ENCODE results near the gene ALPL.
A peak's percentile ranks its signal among the peaks of the same experiment; 100 is the strongest.
"Not testable (repeated sequence)": the region's sequence is repeated elsewhere in the genome, so short reads cannot be mapped to it uniquely, and the experiment has no call there.

ALPL gene

DNA sequence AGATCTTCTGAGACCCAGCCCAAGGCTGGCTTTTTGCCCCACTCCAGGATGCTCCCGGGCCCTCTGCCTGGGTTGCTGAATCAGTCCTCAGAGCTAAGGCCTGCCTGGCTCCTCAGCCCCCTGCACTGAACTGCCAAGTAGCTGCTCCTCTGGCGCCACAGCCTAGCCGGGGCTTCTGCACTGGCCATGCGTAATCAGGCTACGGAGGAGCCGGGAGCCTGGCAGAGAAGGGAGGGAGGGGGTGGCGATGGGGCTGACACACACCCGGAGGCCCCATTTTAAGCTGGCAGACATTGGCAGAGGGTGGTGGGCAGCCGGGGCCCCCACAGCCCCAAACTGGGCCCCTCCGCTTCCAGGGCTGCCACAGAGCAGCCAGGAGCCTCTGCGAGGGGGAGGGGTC, 38.7 kb downstream of the ALPL start:
- DNase-seq (ENCODE audit: low read depth) = no peak

DNA sequence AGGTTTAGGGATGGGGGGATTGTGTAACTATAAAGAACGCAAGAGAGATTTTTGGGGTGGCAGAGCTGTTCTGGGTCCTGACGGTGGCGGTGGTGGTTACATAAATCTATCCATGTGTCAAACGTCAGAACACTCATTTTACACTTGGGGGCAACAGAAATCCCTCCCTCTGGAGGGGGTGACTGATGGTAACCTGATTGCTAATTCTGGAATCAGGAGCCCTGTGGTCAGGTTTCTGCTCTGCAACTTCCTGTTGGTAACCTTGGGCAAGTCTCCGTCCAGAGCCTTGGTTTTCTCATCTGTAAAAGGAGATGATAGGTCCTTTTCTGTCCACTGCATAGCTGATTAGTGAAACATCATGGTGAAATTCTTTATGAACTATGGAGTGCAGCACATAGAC, 40.9 kb downstream of the ALPL start:
- no peak overlapping the region for H3K4me3 ChIP-seq (ENCODE audit: low read depth, low read length)
- DNase-seq (ENCODE audit: low read depth) = no peak

More for the DNA sequence above, 38.7 kb downstream of the ALPL start:
- no peak overlapping the region for H3K4me3 ChIP-seq (ENCODE audit: low read depth, low read length)

DNA sequence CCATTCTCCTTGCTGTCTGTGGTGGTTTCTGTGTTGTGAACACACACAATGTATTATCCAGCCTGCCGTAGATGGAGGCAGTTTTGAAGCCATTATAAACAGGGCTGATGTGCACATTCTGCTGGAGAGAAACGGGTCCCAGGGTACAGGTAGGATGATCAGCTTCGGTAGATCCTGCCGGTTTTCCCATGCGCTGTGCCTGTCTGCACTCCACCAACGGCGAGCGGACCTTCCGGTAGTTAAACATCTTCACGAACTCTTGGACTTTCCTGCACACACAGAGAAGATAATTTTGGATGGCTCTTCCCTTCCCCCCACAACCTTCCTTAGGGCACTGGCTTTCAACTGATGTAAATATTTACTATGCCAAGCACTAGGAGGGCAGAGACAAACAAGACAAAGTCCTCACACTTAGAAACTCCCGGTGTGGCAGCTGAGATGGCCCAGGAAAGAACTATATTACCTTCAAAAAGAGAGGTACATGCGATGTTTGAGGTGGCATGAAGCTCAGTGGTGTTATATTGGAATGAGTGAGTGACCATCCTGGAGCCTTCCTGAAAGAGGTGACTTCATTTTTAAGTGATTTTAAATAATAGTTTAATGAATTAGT, 41.7 kb downstream of the ALPL start:
- no peak overlapping the region for H3K4me3 ChIP-seq (ENCODE audit: low read depth, low read length)
- no peak for DNase-seq (ENCODE audit: low read depth)

DNA sequence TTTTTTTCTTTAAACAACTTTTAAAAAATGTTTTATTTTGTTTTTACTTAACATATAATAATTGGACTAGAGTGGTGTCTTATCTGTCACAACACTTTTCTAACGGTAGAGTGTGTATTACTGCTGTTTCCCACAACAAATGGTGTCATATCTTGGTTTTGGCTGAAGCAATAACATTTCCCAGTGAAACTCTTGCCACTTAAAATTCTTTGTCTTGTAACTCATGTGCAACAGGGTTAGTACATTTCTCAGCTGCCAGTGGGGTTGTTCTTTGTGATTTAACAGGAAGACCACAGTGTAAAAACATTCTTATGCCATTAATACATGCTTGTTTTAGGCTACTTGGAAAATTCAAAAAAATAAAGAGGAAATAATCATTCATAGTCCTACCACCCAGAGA, 43.5 kb downstream of the ALPL start:
- H3K4me3 ChIP-seq (ENCODE audit: low read depth, low read length) = no peak overlapping the region
- peak; percentile 87 for DNase-seq (ENCODE audit: low read depth)

DNA sequence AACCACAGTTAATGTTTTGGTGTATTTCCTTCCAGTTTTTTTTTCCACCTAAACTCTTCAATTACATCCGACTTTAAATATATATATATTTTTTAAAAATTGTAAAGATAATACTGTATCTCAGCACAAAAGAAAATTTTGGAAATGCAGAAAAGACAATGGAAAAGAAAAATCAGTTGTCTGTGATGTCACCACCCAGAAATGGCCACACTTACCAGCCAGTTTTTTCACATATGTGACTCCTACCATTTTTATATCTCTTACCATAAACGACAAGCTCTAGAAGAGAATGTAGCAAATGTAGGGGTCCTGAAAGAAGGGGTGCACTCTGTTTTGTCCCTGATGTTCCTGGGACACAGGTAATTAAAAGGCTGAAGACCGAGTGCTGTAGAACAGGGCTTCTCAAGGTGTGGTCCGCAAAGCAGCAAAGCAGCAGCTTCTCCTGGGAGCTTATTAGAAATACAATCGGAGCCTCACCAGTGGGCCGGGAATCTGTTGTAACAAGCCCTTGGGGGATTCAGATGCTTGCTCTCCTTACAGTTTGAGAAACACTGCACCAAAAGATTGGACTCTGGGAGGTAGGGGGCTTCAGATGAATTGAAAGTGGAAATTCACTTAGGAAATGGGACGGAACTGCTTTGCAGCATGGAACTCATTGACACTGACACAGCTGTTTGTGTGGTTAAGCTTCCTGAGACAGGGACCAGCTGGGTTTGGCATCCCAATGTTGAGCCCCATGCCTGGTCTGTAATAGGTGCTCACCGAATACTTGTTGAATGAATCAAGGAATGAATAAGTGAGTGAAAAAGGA, 44.1 kb downstream of the ALPL start:
- DNase-seq (ENCODE audit: low read depth) = peak; percentile 71
- H3K4me3 ChIP-seq (ENCODE audit: low read depth, low read length) = peak overlapping the region; percentile 33

DNA sequence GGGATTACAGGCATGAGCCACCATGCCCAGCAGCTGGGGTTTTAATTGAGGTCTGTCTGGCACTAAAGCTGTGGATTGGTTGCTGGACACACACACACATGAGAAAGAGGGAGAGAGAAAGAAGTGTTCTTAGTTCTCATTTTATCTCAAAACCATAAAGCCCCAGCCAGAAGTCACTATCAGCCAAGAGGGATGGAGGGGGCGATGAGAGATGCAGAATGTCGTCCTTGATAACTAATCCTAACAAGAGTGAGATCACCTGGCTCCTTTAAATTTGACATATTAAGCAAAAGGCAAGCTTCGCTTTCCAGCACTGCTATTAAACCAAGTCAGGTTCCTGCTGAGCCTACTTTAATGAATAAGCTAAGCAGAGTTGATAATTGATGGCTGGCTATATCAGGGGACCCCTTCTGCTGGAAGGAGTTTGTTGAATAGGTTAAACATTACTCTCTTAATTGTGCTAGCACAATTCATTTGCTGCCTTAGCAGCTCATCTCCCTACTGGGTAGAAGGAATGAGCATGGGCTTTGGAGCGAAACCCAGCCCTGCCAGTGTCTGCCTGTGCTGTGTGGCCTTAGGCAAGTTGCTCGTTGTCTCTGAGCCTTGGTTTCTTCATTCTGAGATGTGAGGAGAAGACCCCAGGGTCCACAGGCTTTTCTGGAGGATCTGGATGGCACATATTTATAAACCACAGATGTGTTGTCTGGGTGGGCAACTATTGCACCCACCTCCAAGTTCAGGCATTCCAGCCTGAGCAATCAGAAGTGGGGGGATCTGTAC, 50.8 kb downstream of the ALPL start:
- H3K4me3 ChIP-seq (ENCODE audit: low read depth, low read length) = no peak overlapping the region
- DNase-seq (ENCODE audit: low read depth) = no peak

DNA sequence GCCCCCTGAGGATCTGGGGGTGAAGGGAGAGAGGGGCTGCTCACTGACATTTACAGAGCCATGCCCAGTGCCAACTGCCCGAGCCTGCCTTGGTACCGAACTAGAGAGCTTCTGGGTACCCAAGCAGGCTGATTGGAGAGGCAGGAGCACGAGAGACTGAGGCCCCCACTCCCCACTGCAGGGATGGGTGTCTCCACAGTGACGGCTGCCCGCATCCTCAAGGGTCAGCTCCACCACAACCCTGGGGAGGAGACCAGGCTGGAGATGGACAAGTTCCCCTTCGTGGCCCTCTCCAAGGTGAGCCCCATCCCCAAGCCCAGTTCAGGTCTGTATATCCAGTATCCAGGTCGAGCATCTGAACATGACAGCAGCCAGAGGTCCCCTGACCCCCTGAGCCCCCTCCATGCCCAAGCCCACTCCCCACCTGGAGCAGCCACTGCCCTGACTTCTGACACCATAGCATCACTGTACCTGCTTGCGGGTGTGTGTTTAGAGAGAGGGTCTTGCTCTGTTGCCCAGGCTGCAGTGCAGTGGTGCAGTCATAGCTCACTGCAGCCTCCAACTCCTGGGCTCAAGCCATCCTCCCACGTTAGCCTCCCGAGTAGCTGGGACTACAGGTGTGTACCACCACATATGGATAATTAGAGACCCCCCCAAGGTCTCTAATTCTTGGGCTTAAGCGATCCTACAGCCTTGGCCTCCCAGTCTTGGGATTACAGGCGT, 51.9 kb downstream of the ALPL start:
- no peak for DNase-seq (ENCODE audit: low read depth)
- no peak overlapping the region for H3K4me3 ChIP-seq (ENCODE audit: low read depth, low read length)

DNA sequence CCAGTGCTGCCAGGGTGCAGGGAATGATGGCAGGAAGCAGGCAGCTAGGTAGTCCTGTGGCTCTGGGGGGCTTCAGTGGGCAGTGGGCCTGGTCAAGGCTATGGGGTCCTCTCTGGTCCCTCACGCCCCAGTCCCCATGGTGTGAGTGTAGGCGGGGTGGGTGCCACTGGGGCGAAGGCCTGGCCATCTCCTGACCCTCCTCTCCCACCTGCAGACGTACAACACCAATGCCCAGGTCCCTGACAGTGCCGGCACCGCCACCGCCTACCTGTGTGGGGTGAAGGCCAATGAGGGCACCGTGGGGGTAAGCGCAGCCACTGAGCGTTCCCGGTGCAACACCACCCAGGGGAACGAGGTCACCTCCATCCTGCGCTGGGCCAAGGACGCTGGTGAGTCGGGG, 53.7 kb downstream of the ALPL start:
- H3K4me3 ChIP-seq (ENCODE audit: low read depth, low read length) = no peak overlapping the region
- no peak for DNase-seq (ENCODE audit: low read depth)

DNA sequence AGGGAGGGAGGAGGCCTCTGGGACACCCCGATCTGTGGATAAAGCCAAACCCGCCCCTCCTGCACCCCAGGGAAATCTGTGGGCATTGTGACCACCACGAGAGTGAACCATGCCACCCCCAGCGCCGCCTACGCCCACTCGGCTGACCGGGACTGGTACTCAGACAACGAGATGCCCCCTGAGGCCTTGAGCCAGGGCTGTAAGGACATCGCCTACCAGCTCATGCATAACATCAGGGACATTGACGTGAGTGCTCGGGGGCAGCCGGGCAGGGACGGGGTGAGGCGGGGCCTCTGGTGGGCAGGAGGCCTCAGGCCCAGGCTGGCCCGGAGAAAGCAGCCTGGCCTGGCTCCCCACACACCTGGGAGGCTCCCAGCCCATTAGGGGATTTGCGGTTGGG, 54.7 kb downstream of the ALPL start:
- no peak for DNase-seq (ENCODE audit: low read depth)
- no peak overlapping the region for H3K4me3 ChIP-seq (ENCODE audit: low read depth, low read length)

DNA sequence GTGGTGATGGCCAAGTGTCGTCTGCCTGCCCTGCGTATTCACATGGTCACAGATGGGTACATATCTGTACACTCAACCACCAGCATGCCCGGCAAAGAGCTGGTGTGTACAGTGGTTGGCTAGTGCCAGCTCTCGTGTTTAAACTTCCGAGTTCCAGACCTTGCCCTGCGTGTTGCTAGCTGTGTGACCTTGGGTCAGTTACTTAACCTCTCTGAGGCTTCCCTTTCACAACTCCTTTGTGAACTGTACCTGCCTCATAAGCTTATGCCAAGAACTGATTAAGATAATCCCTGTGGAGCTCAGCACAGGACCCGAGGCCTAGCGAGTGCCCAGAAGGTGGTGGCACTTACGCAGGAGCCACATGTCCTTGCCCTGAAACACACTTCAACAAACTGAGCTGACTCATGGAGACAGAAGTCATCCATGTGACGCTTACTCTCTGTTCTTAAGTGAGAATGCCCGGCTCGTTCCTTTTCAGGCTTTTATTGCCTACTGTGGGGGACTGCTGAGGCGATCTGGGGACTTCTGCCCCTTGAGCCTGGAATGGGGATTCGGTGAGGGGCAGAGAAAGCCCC, 55.4 kb downstream of the ALPL start:
- DNase-seq (ENCODE audit: low read depth) = no peak
- H3K4me3 ChIP-seq (ENCODE audit: low read depth, low read length) = no peak overlapping the region

DNA sequence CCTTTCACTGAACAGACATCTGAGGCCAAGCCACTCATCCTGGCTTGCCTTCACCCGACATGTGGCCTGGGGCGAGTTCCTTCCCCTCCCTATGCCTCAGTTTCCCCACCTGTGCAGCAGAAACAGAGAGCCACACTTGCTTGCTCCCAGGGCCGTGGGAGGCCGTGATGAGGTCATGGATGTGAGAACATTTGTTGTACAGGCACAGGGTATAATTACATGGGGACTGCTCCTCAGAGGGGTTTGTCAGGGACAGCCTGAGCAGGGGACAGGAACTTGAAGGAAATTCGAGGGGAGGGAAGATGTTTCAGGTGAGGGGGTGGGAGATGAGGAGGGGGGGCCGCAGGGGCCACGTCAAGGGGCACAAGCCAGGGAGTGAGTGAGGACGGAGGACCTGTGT, 56.1 kb downstream of the ALPL start:
- no peak overlapping the region for H3K4me3 ChIP-seq (ENCODE audit: low read depth, low read length)
- no peak for DNase-seq (ENCODE audit: low read depth)

DNA sequence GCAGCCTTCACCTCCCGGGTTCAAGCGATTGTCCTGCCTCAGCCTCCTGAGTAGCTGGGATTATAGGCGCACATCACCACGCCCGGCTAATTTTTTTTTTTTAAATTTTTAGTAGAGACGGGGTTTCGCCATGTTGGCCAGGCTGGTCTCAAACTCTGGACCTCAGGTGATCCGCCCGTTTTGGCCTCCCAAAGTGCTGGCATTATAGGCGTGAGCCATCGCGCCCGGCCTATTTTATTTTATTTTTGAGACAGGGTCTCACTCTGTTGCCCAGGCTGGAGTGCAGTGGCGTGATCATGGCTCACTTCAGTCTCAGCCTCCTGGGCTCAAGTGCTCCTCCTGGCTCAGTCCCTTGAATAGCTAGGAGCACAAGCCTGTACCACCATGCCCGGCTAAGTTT, 57.1 kb downstream of the ALPL start:
- H3K4me3 ChIP-seq (ENCODE audit: low read depth, low read length); DNase-seq (ENCODE audit: low read depth): not testable (repeated sequence)

DNA sequence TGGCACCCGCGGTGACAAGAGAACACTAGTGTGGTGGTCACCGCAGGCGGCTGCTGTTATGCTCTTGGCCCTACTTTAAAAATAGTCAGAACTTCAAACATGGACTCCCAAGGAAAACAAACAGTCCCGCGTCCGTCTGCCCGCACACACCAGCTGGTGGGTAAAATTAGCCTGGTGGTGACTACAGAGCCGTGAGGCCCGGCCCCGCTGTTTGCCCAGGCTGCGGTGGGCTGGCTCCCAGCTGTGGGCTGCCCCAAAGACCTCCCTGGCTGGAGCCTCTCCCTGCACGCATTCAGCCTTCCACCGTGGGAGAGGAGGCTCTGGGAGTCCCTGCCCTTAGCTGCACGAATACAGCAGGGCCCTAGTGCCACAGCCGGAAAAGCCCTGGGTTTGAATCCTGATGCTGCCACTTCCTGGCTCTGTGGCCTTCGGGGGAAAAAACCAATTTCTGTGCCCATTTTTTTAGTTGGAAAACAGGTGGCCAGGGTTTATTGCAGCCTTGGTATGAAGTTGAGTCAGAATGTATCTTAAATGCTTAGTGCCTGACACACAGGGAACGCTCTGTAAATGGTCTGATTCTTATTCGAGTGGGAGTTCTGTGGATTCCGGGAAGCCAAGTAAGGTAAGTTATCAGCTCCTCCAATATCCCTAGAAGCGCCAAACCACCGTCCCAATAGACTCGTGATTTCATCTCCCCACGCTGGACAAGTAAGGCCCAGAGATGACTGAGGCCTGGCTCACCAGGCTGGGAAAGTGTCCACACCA, 58.2 kb downstream of the ALPL start:
- no peak overlapping the region for H3K4me3 ChIP-seq (ENCODE audit: low read depth, low read length)
- peak; percentile 83 for DNase-seq (ENCODE audit: low read depth)

DNA sequence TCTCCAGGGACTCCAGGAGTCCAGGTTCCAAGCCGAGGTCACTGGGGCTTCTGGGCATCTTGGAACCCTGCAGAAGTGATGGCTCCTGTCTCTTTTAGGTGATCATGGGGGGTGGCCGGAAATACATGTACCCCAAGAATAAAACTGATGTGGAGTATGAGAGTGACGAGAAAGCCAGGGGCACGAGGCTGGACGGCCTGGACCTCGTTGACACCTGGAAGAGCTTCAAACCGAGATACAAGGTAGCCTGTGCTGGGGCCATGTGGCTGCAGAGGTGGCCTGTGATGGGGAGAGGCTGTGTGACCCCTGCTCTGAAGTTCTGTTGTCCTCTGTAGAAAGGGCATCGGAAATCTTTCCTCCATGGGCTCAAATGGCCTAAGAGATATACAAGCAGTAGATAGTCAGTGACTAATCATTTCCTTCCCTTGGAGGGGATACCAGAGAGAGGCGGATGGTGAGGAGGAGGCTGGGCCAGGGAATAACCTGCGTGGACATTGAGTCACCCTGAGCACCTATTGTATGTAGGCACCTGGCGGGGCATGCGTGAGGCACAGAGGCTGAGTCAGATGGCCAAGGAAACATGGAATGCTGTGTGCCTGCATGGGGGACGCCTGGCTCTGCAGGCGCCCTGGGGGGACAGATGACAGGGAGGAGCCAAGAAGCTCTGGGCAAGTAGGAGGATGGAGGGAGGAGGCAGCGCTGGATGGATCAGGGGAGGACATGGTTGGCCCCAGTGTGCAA, 59.0 kb downstream of the ALPL start:
- DNase-seq (ENCODE audit: low read depth) = no peak
- H3K4me3 ChIP-seq (ENCODE audit: low read depth, low read length) = no peak overlapping the region

DNA sequence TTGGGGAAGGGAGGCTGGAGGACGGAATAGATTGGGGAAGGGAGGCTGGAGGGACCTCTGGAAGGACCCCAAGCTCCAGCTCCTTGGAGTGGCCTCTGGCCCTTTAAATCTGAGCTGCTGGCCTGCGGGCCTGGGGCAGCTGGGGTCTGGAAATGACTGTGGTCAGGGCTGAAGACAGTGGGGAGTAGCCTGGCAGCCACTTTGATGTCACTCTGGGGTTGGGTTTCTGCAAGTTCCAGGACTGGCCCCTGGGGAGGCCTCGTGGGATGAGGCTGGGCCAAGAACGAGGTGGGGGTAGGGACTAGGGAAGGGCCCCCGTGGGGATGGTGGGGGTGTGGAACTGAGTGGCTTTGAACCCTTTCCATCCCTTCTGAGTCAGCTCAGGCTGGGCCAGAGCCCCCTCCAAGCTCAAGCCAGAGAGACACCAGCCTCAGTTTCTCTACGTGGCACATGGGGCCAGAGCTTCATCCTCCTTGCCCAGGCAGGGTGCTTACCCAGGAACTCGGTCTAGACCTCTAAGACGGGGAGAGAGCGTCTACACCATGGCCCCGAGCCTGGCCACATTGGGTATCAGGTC, 59.7 kb downstream of the ALPL start:
- H3K4me3 ChIP-seq (ENCODE audit: low read depth, low read length) = no peak overlapping the region
- DNase-seq (ENCODE audit: low read depth) = no peak

DNA sequence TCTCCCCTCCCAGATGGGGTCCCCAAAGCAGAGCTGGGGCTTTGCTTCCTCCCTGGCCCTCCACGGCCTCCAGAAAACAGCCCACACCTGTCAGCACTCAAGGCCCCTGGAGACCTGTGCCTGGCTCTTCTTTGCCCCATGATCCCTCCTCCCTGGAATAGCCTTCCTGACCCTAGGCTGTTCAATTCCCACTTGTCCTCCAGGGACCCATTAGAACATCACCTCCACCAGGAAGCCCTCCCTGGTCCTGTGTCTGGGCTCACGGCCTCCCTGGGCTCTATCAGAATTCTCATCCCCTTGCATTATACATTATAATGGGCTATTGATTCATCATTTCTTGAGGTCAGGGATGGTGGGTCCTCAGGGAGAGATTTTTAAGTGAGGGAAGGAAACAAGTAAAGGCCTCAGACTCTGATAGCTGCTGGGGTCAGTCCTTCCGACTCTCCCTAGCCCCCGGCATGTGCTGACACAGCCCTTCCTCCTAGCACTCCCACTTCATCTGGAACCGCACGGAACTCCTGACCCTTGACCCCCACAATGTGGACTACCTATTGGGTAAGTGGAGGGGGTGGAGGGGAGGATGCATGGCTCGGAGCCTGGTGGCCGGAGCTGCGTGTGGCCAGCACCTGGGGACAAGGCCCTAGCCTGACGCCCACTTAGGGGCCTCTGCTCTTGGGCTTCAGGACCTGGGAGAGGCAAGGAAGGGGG, 60.8 kb downstream of the ALPL start:
- no peak for DNase-seq (ENCODE audit: low read depth)

DNA sequence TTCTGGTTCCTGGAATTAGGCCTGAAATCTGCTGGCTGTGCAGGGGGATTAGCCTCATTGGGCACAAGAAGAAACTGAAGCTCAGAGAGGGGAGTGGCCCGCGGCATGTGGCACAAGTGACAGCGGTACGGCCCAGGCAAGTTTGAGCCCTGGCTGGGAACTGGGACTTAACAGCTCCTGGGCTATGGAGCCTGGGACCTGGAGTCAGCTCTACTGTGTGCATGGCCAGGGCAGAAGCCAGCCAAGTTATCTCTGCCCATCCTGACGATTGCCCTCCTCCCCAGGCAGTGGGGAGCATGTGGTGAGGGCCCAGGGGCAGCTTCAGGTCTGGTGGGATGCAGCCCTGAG, 61.3 kb downstream of the ALPL start:
- H3K4me3 ChIP-seq (ENCODE audit: low read depth, low read length) = no peak overlapping the region
- DNase-seq (ENCODE audit: low read depth) = no peak

More for the DNA sequence above, 60.8 kb downstream of the ALPL start:
- no peak overlapping the region for H3K4me3 ChIP-seq (ENCODE audit: low read depth, low read length)

Measured in skeletal muscle cell (primary cell).